Activated CD8-positive, alpha-beta T cell treated with anti-CD3 and anti-CD28 coated beads for 36 hours (primary cell): ENCODE measurements around the gene PCGF1. TPM values are rescaled to one million over a fixed set of nuclear protein-coding genes. Genes with fewer than 3 reads are reported as not detected.

Experiments used
- ATAC-seq: fragments of 200-7000 bp; cut with Tn5 transposase; one replicate; pipeline ENCODE4 v1.10.0; 2021; ENCODE audit warnings: mild to moderate bottlenecking, moderate library complexity
- CTCF ChIA-PET: fragments of 350-600 bp; sonication (Branson Sonifier 250); formaldehyde crosslinking; loops from one replicate; lab custom pipeline; 2021; ENCODE audit warnings: antibody characterized with exemption; lab: Charles Lee
- POLR2A ChIA-PET: fragments of 350-600 bp; sonication (Branson Sonifier 250); formaldehyde crosslinking; loops from one replicate; lab custom pipeline; 2021; ENCODE audit warnings: antibody characterized with exemption; lab: Charles Lee
- DNase-seq: peaks from one replicate; pipeline ENCODE4 v3.0.0-alpha.2; 2020
- H3K27ac Mint-ChIP-seq: one replicate; pipeline ENCODE4 v1.8.0; 2021; ENCODE audit warnings: mild to moderate bottlenecking, mixed read lengths
- H3K27me3 Mint-ChIP-seq: one replicate; pipeline ENCODE4 v1.8.0; 2021; ENCODE audit warnings: mixed read lengths
- H3K36me3 Mint-ChIP-seq: one replicate; pipeline ENCODE4 v1.8.0; 2021; ENCODE audit warnings: low read depth, mixed read lengths
- H3K4me1 Mint-ChIP-seq: one replicate; pipeline ENCODE4 v1.8.0; 2021; ENCODE audit warnings: low read depth, mixed read lengths
- H3K4me3 Mint-ChIP-seq: one replicate; pipeline ENCODE4 v1.8.0; 2021; ENCODE audit warnings: mild to moderate bottlenecking, moderate library complexity, mixed read lengths
- H3K9me3 Mint-ChIP-seq: one replicate; pipeline ENCODE4 v1.8.0; 2021; ENCODE audit warnings: mixed read lengths
- CTCF ChIP-seq: fragments of 200-600 bp; IDR thresholded peaks from one replicate; pipeline ENCODE4 v1.8.0; 2022; ENCODE audit warnings: antibody characterized with exemption, mild to moderate bottlenecking
- intact Hi-C: fragments of 100-400 bp; cut with micrococcal nuclease; formaldehyde crosslinking; loops from one replicate; pipeline ENCODE4 v1.10.0; 2022
- total RNA-seq, 2 experiments: library from RNA; stranded (reverse); gene quantifications; one replicate each; pipeline ENCODE4 v1.2.3, GENCODE V29; 2021

Gene PCGF1
- total RNA-seq, 2 experiments from 2014 or later, result 16.1 to 21.1 TPM

- CTCF ChIA-PET, result interaction anchor here (0.9 to 1.7 kb wide), 9 partner anchors 9 to 57 kb away, joined by 3 to 4 read pairs (median 4); partner anchors contain the start of genes AUP1, HTRA2 and LOXL3
- Mint-ChIP-seq H3K4me1 (no peaks in the 10 kb centered on the region), H3K27ac (no peak overlapping the region), H3K9me3 (no peaks in the 10 kb centered on the region), H3K36me3 (no peaks in the 10 kb centered on the region), H3K27me3 (peaks cover 16% of the 10 kb centered on the region), H3K4me3 (no peak overlapping the region)
- no peak for TF ChIP-seq CTCF
- no peak for DNase-seq
- POLR2A ChIA-PET, result interaction anchor here (1.6 kb wide), 1 partner anchor 19 kb away, joined by 4 read pairs; no protein-coding TSS in a partner anchor
- ATAC-seq, result no peak
- intact Hi-C loops, result no loop called here
Measured at GRCh38 chr2:74538881-74539339, 31.4 kb upstream of the PCGF1 start.

DNA sequence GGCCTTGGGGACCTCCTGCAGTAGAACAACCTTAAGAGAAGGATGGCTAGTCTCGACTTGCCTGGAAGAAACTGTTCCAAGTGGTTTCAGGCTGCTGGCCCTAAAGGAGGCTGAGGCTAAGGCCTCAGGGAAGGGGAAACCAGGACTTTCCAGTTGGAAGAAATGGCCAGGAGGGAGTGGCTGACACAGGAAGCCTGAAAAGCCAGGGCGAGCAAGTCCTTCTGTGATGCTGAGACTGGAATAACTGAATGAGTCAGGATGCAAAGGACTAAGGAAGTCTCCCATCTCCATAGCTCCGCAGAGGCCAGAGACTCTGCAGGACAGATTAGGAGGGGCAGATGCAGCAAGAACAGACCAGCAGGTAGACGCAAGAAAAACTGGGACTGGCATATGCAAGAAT is 29.6 kb upstream of the PCGF1 start:
- POLR2A ChIA-PET, result no interaction called here
- CTCF ChIA-PET, result no interaction called here
- no peaks in the 10 kb centered on the region for H3K9me3 Mint-ChIP-seq
- ATAC-seq, result no peak
- H3K4me1 Mint-ChIP-seq, result peaks cover 3% of the 10 kb centered on the region
- no peak for TF ChIP-seq CTCF
- no peak overlapping the region for H3K27ac Mint-ChIP-seq
- H3K36me3 Mint-ChIP-seq, result peaks cover 10% of the 10 kb centered on the region
- peaks cover 11% of the 10 kb centered on the region for H3K27me3 Mint-ChIP-seq
- intact Hi-C loops, result no loop called here
- H3K4me3 Mint-ChIP-seq, result no peak overlapping the region
- no peak for DNase-seq

DNA sequence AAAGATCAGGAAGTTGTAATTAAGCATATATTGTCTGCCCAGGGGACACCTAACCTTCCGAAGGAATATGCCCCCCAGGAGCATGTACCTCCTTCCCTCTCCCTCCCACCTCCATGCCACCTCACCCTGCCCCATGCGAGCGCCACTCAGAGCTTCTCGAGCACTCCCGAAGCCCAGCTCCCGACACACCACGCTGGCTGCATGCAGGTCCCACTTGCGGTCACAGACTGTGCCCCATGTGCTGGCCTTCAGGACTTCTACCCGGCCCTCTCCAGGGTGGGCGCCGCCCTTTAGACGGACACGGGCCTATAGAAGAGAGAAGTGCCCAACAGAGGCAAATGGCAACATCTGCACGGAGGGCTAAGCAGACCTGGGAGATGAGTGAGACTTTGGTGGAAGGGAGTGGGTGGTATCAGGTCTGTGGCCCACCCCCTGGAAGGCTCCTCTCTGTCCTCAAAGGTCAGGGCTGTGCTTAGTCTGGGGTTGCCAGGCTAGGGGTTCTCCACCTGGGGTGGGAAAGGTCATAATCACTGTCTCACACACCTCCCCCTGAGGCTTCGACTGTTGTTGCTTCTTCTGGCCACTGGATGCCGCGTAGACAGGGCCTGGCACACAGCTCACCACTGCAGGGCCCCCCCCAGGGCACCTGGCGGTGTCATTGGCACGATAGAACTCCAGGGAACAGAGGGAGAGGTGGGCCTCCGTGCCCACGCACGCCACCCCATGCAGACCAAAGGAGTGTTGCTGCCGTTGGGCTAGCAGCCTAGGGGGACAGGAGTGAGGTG is 28.9 kb upstream of the PCGF1 start:
- intact Hi-C loops, result no loop called here

GRCh38 chr2:74535440-74535965 is 28.0 kb upstream of the PCGF1 start:
- intact Hi-C loops, result no loop called here

More for the DNA sequence above, 28.9 kb upstream of the PCGF1 start:
- Mint-ChIP-seq H3K36me3 (peaks cover 18% of the 10 kb centered on the region), H3K4me1 (peaks cover 11% of the 10 kb centered on the region), H3K9me3 (no peaks in the 10 kb centered on the region), H3K4me3 (no peak overlapping the region), H3K27me3 (peaks cover 9% of the 10 kb centered on the region), H3K27ac (no peak overlapping the region)
- TF ChIP-seq CTCF, result no peak
- DNase-seq, result peak; percentile 17
- peak; percentile 71 for ATAC-seq
- ChIA-PET POLR2A (no interaction called here), CTCF (interaction anchor here (1.2 kb wide), 1 partner anchor 8 kb away, joined by 3 read pairs; no protein-coding TSS in a partner anchor)

More at GRCh38 chr2:74535440-74535965, 28.0 kb upstream of the PCGF1 start:
- Mint-ChIP-seq H3K4me3 (no peak overlapping the region), H3K27ac (no peak overlapping the region), H3K4me1 (peaks cover 19% of the 10 kb centered on the region), H3K27me3 (peaks cover 6% of the 10 kb centered on the region), H3K36me3 (peaks cover 26% of the 10 kb centered on the region), H3K9me3 (no peaks in the 10 kb centered on the region)
- no peak for ATAC-seq
- CTCF ChIA-PET, result interaction anchor here (1.2 kb wide), 1 partner anchor 9 kb away, joined by 3 read pairs; no protein-coding TSS in a partner anchor
- POLR2A ChIA-PET, result no interaction called here
- DNase-seq, result no peak
- no peak for TF ChIP-seq CTCF
